ENCODE data around the gene RHCG.

The RHCG gene

GRCh38 chr15:89451846-89452245 is 44.5 kb downstream of the RHCG start:
- TF ChIP-seq CTCF (IDR thresholded peaks at IDR 0.05; ENCODE audit: low read depth, low read length): no peak
- no peak for DNase-seq (ENCODE audit: extremely low read depth, low read depth)

- no peak for DNase-seq (ENCODE audit: extremely low read depth, low read depth)
- no peak for TF ChIP-seq CTCF (IDR thresholded peaks at IDR 0.05; ENCODE audit: low read depth, low read length)
Measured at GRCh38 chr15:89450076-89451006, 46.0 kb downstream of the RHCG start.

GRCh38 chr15:89448825-89449224 is 47.6 kb downstream of the RHCG start:
- no peak for DNase-seq (ENCODE audit: extremely low read depth, low read depth)
- no peak for TF ChIP-seq CTCF (IDR thresholded peaks at IDR 0.05; ENCODE audit: low read depth, low read length)

- TF ChIP-seq CTCF (IDR thresholded peaks at IDR 0.05; ENCODE audit: low read depth, low read length): no peak
- DNase-seq (ENCODE audit: extremely low read depth, low read depth): no peak
Measured at GRCh38 chr15:89447676-89448075, 48.7 kb downstream of the RHCG start.

- TF ChIP-seq CTCF (IDR thresholded peaks at IDR 0.05; ENCODE audit: low read depth, low read length): no peak
- no peak for DNase-seq (ENCODE audit: extremely low read depth, low read depth)
Measured at GRCh38 chr15:89446255-89446891, 50.0 kb downstream of the RHCG start.

- TF ChIP-seq CTCF (IDR thresholded peaks at IDR 0.05; ENCODE audit: low read depth, low read length): no peak
- DNase-seq (ENCODE audit: extremely low read depth, low read depth): no peak
Measured at GRCh38 chr15:89445518-89445917, 50.9 kb downstream of the RHCG start.
